Bronchial epithelial cell (primary cell): Measurements from ENCODE around the gene SUPT3H. TPM values are rescaled to one million over a fixed set of nuclear protein-coding genes. Genes with fewer than 3 reads are reported as not detected.
A peak's percentile ranks its signal among the peaks of the same experiment; 100 is the strongest.

Experiments
- DNase-seq: peaks from one replicate; pipeline ENCODE4 v3.0.0-alpha.2; 2010; ENCODE audit warnings: low read depth
- FAIRE-seq: peaks from 2 replicates; lab custom pipeline; 2011; peaks lifted over from hg19 to GRCh38; lab: Jason Lieb, UNC
- H3K27me3 ChIP-seq: 2 replicates; pipeline ENCODE4 v1.5.1; 2011; ENCODE audit warnings: low read length; ENCODE audit not compliant: control insufficient read depth, insufficient read depth
- H3K36me3 ChIP-seq: 2 replicates; pipeline ENCODE4 v1.5.1; 2011; ENCODE audit warnings: low read length; ENCODE audit not compliant: control insufficient read depth, insufficient read depth
- H3K4me3 ChIP-seq: 2 replicates; pipeline ENCODE4 v1.5.1; 2011; ENCODE audit warnings: mild to moderate bottlenecking, low read depth, low read length, control low read depth
- CTCF ChIP-seq: IDR thresholded peaks from 2 replicates; pipeline ENCODE4 v1.5.1; 2011; ENCODE audit warnings: mild to moderate bottlenecking, moderate library complexity, low read length, control low read depth, inconsistent platforms; ENCODE audit not compliant: insufficient read depth, severe bottlenecking
- total RNA-seq: library from RNA; depleted of rRNA; stranded (reverse); fragments of >200 nt; gene quantifications from 2 replicates; pipeline ENCODE4 v1.2.1, GENCODE V29; 2014

Gene SUPT3H
- total RNA-seq, 1 donor from 2014 or later, result 12.9 TPM

- DNase-seq (no peak), FAIRE-seq (no peak)
- no peaks in the 10 kb centered on the region for H3K27me3 ChIP-seq
- no peaks in the 10 kb centered on the region for H3K36me3 ChIP-seq
- no peak overlapping the region for H3K4me3 ChIP-seq
- TF ChIP-seq CTCF, result no peak
Observed at GRCh38 chr6:45082091-45082490, 295.6 kb downstream of the SUPT3H start.

DNA sequence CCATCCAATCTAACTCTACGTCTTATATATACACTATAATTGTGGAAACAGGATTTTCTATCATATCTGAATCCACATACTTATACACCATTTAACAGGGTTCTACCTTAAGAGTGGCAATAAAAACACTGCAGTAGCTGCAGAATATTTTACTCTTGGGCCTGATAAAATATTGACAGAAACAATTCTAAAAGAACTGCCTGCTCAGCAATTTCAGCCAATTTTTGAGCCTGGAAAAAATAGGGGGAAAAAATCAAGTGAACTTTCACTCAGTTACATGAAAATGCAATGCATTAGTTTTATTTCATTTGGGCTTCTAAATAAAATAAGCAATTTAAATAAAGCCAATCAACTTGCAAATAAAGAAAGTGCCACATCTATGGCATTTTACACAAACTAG is 296.1 kb downstream of the SUPT3H start:
- Histone ChIP-seq H3K27me3 (no peaks in the 10 kb centered on the region), H3K4me3 (no peak overlapping the region), H3K36me3 (no peaks in the 10 kb centered on the region)
- TF ChIP-seq CTCF, result no peak
- DNase-seq (no peak), FAIRE-seq (no peak)

DNA sequence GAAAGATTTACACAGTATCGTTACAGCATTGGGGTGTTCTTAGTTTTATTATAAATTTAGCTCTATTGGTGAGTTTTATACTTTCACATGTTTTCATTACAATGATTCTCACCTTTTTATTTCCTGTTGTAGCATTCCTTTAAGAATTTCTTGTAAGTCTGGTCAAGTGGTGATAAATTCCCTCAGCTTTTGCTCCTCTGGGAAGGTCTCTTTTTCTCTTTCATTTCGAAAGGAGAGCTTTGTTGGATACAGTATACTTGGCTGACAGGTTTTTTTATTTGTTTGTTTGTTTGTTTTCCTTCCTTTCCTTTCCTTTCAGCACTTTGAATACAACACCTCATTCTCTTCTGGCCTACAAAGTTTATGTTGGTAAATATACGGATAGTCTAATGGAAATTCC is 299.3 kb downstream of the SUPT3H start:
- Histone ChIP-seq H3K27me3 (no peaks in the 10 kb centered on the region), H3K36me3 (no peaks in the 10 kb centered on the region), H3K4me3 (no peak overlapping the region)
- FAIRE-seq, result no peak
- TF ChIP-seq CTCF, result no peak
- no peak for DNase-seq

GRCh38 chr6:45076217-45076930 is 301.4 kb downstream of the SUPT3H start:
- TF ChIP-seq CTCF, result no peak
- Histone ChIP-seq H3K36me3 (no peaks in the 10 kb centered on the region), H3K4me3 (no peak overlapping the region), H3K27me3 (no peaks in the 10 kb centered on the region)
- FAIRE-seq (no peak), DNase-seq (no peak)

GRCh38 chr6:45075246-45075645 is 302.5 kb downstream of the SUPT3H start:
- FAIRE-seq, result no peak
- peak; percentile 99 for DNase-seq

More at GRCh38 chr6:45075246-45075645, 302.5 kb downstream of the SUPT3H start:
- no peak for TF ChIP-seq CTCF
- H3K36me3 ChIP-seq, result no peaks in the 10 kb centered on the region
- no peak overlapping the region for H3K4me3 ChIP-seq
- H3K27me3 ChIP-seq, result no peaks in the 10 kb centered on the region
